H9 (cell line): ENCODE results near the gene VKORC1. TPM values are rescaled to one million over a fixed set of nuclear protein-coding genes. Genes with fewer than 3 reads are reported as not detected.

ENCODE experiments used
- DNase-seq: peaks from one replicate; pipeline ENCODE4 v3.0.0-alpha.2; 2017
- H2AFZ ChIP-seq: one replicate; pipeline ENCODE4 v1.6.1; 2013; ENCODE audit warnings: mild to moderate bottlenecking, low read length, control low read depth, moderate library complexity
- H2AK5ac ChIP-seq: 2 replicates; pipeline ENCODE4 v1.6.1; 2013; ENCODE audit warnings: low read length, control low read depth, mixed read lengths; ENCODE audit not compliant: insufficient read length
- H2BK120ac ChIP-seq: one replicate; pipeline ENCODE4 v1.6.1; 2013; ENCODE audit warnings: low read depth, mild to moderate bottlenecking, low read length, control low read depth, inconsistent platforms; ENCODE audit not compliant: poor library complexity, severe bottlenecking
- H2BK12ac ChIP-seq: 2 replicates; pipeline ENCODE4 v1.6.1; 2013; ENCODE audit warnings: low read length, control low read depth, mixed read lengths, low read depth; ENCODE audit not compliant: insufficient read length
- H2BK15ac ChIP-seq: 2 replicates; pipeline ENCODE4 v1.6.1; 2013; ENCODE audit warnings: low read depth, low read length, control low read depth
- H2BK20ac ChIP-seq: one replicate; pipeline ENCODE4 v1.6.1; 2013; ENCODE audit warnings: low read depth, mild to moderate bottlenecking, low read length, control low read depth, inconsistent platforms; ENCODE audit not compliant: poor library complexity, severe bottlenecking
- H2BK5ac ChIP-seq: 2 replicates; pipeline ENCODE4 v1.6.1; 2013; ENCODE audit warnings: low read length, control low read depth, mixed read lengths; ENCODE audit not compliant: insufficient read length
- H3K14ac ChIP-seq: 2 replicates; pipeline ENCODE4 v1.6.1; 2013; ENCODE audit warnings: low read length, control low read depth; ENCODE audit not compliant: insufficient read depth
- H3K18ac ChIP-seq: 2 replicates; pipeline ENCODE4 v1.6.1; 2013; ENCODE audit warnings: low read depth, mild to moderate bottlenecking, mixed read lengths, low read length, control low read depth; ENCODE audit not compliant: insufficient read length
- H3K23ac ChIP-seq: 2 replicates; pipeline ENCODE4 v1.6.1; 2013; ENCODE audit warnings: low read length, control low read depth, mixed read lengths, low read depth; ENCODE audit not compliant: insufficient read length
- H3K23me2 ChIP-seq: 2 replicates; pipeline ENCODE4 v1.6.1; 2013; ENCODE audit warnings: low read depth, mild to moderate bottlenecking, mixed read lengths, low read length, control low read depth; ENCODE audit not compliant: insufficient read length, poor library complexity, severe bottlenecking
- H3K27ac ChIP-seq: 2 replicates; pipeline ENCODE4 v1.5.1; 2013; ENCODE audit warnings: low read length, control low read depth, mixed read lengths, low read depth; ENCODE audit not compliant: insufficient read length
- H3K27me3 ChIP-seq: 2 replicates; pipeline ENCODE4 v1.6.1; 2013; ENCODE audit warnings: low read length, control low read depth, inconsistent platforms; ENCODE audit not compliant: insufficient read depth
- H3K4ac ChIP-seq: 2 replicates; pipeline ENCODE4 v1.6.1; 2013; ENCODE audit warnings: low read depth, mild to moderate bottlenecking, control low read depth, inconsistent platforms, low read length, moderate library complexity
- H3K4me1 ChIP-seq: 2 replicates; pipeline ENCODE4 v1.6.1; 2013; ENCODE audit warnings: low read length, control low read depth, inconsistent platforms; ENCODE audit not compliant: insufficient read depth
- H3K4me2 ChIP-seq: 2 replicates; pipeline ENCODE4 v1.6.1; 2013; ENCODE audit warnings: low read length, control low read depth, mixed read lengths; ENCODE audit not compliant: insufficient read length, insufficient read depth
- H3K56ac ChIP-seq: 2 replicates; pipeline ENCODE4 v1.6.1; 2013; ENCODE audit warnings: low read depth, mild to moderate bottlenecking, mixed read lengths, low read length, control low read depth; ENCODE audit not compliant: insufficient read length
- H3K79me1 ChIP-seq: 2 replicates; pipeline ENCODE4 v1.6.1; 2013; ENCODE audit warnings: low read depth, mild to moderate bottlenecking, moderate library complexity, low read length, control low read depth, inconsistent platforms; ENCODE audit not compliant: insufficient read depth, poor library complexity, severe bottlenecking
- H3K79me2 ChIP-seq: 2 replicates; pipeline ENCODE4 v1.6.1; 2013; ENCODE audit warnings: low read length, control low read depth, inconsistent platforms; ENCODE audit not compliant: insufficient read depth
- H3K9ac ChIP-seq: 2 replicates; pipeline ENCODE4 v1.6.1; 2013; ENCODE audit warnings: low read length, control low read depth, mixed read lengths; ENCODE audit not compliant: insufficient read length; ENCODE audit errors: extremely low read depth
- H3K9me3 ChIP-seq: one replicate; pipeline ENCODE4 v1.6.1; 2013; ENCODE audit warnings: low read depth, low read length, inconsistent platforms; ENCODE audit not compliant: control insufficient read depth
- H3T11ph ChIP-seq: one replicate; pipeline ENCODE4 v1.6.1; 2013; ENCODE audit warnings: mild to moderate bottlenecking, low read length, control low read depth, inconsistent platforms
- H4K20me1 ChIP-seq: one replicate; pipeline ENCODE4 v1.6.1; 2013; ENCODE audit not compliant: control insufficient read depth, insufficient read length, insufficient read depth
- H4K5ac ChIP-seq: 2 replicates; pipeline ENCODE4 v1.6.1; 2013; ENCODE audit warnings: low read depth, mild to moderate bottlenecking, mixed read lengths, low read length, control low read depth; ENCODE audit not compliant: insufficient read length
- H4K8ac ChIP-seq: replicated peaks from 2 replicates; pipeline ENCODE4 v1.6.1; 2013; ENCODE audit warnings: low read length, control low read depth, mixed read lengths, low read depth; ENCODE audit not compliant: insufficient read length
- H4K91ac ChIP-seq: 2 replicates; pipeline ENCODE4 v1.6.1; 2013; ENCODE audit warnings: low read depth, mild to moderate bottlenecking, moderate library complexity, mixed read lengths, low read length, control low read depth; ENCODE audit not compliant: insufficient read length
- H3K27ac Mint-ChIP-seq, 3 experiments: 2 replicates in 2 of 3; 3 replicates in 1 of 3; pipeline ENCODE4 v1.8.0; 2020 to 2021; ENCODE audit warnings: mixed read lengths in 3 of 3, mild to moderate bottlenecking in 1 of 3, moderate library complexity in 1 of 3
- H3K27me3 Mint-ChIP-seq: 2 replicates; pipeline ENCODE4 v1.8.0; 2021; ENCODE audit warnings: low read depth, mild to moderate bottlenecking, moderate library complexity, mixed read lengths
- H3K36me3 Mint-ChIP-seq, 3 experiments: 2 replicates in 2 of 3; 3 replicates in 1 of 3; pipeline ENCODE4 v1.8.0; 2020 to 2021; ENCODE audit warnings: low read depth in 3 of 3, mixed read lengths in 3 of 3; ENCODE audit not compliant: insufficient read depth in 1 of 3
- H3K4me1 Mint-ChIP-seq, 2 experiments: 2 replicates each; pipeline ENCODE4 v1.8.0; 2020; ENCODE audit warnings: mixed read lengths in 2 of 2
- H3K4me3 Mint-ChIP-seq, 2 experiments: 2 replicates in 1 of 2; 3 replicates in 1 of 2; pipeline ENCODE4 v1.8.0; 2020 to 2021; ENCODE audit warnings: mild to moderate bottlenecking in 2 of 2, mixed read lengths in 2 of 2, moderate library complexity in 1 of 2
- H3K9me3 Mint-ChIP-seq, 2 experiments: 2 replicates in 1 of 2; 3 replicates in 1 of 2; pipeline ENCODE4 v1.8.0; 2020; ENCODE audit warnings: mild to moderate bottlenecking in 2 of 2, mixed read lengths in 2 of 2, moderate library complexity in 1 of 2
- WGBS: extraction: QIAGEN DNeasy Blood & Tissue Kit; methylation state at CpG from one replicate; pipeline ENCODE4 v1.1.7; 2013; ENCODE audit warnings: missing lambda C conversion rate, low lambda C conversion rate, mixed read lengths; ENCODE audit not compliant: insufficient read length; ENCODE audit errors: extremely low coverage; 5-methylcytosine and 5-hydroxymethylcytosine counted together
- total RNA-seq: library from RNA; stranded (reverse); gene quantifications from 2 replicates; pipeline ENCODE4 v1.2.1, GENCODE V29; 2021
- TF ChIP-seq, protein P1 (sequence below): fragments of 200-600 bp; sonication (generic); conservative IDR thresholded peaks from 3 replicates; pipeline ENCODE4 v1.8.0; 2021; ENCODE audit warnings: antibody characterized with exemption, mild to moderate bottlenecking

VKORC1 gene
- total RNA-seq, 1 experiment from 2014 or later: 93.9 TPM

DNA sequence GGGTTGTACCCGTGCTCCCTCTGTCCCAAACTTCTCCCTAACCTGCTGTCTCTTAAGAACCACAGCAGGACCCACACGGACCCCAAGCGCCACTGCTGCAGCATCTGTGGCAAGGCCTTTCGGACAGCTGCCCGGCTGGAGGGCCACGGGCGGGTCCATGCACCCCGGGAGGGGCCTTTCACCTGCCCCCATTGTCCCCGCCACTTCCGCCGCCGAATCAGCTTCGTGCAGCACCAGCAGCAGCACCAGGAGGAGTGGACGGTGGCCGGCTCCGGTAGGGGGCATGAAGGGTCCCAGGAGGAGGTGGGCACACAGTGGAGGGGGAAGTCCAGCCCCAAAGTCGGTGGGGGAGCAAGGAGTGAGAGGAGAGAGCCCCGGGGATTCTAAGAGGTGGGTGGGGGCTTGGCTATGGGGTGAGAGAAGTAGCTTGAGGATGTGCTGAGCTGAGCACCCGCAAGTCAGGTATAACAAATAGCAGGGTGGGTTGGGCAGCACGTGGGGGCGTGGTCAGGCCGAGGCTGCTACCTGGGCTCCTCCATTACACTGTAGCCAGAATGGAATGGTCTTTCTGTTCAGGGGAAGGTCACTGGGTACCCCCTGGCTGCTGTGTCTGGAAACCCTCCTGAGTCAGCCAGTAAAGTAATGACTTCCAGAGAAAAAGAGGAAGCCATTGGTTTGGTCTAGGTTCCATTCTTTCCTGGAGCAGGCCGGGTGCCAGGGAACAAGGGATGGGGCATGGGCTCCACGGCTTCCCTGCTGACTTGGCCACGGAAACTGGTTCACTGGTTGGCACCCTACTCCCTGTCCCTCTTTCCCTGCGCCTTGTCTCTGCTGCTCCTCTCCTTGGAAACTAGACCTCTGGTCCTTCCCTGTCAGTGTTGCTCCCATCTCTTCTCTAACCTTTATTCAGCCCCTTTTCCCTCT lies 12.9 kb downstream of the VKORC1 start:
- no peak overlapping the region for H3K23ac ChIP-seq
- no peaks in the 10 kb centered on the region for H3K23me2 ChIP-seq
- H3K79me1 ChIP-seq: no peaks in the 10 kb centered on the region
- H2BK15ac ChIP-seq: no peak overlapping the region
- no peak overlapping the region for H4K5ac ChIP-seq
- H3K27ac Mint-ChIP-seq: peak overlapping the region in 1 of 3 experiments; percentile 76; a peak in 3 of 7 replicates
- TF ChIP-seq, protein P1, sequence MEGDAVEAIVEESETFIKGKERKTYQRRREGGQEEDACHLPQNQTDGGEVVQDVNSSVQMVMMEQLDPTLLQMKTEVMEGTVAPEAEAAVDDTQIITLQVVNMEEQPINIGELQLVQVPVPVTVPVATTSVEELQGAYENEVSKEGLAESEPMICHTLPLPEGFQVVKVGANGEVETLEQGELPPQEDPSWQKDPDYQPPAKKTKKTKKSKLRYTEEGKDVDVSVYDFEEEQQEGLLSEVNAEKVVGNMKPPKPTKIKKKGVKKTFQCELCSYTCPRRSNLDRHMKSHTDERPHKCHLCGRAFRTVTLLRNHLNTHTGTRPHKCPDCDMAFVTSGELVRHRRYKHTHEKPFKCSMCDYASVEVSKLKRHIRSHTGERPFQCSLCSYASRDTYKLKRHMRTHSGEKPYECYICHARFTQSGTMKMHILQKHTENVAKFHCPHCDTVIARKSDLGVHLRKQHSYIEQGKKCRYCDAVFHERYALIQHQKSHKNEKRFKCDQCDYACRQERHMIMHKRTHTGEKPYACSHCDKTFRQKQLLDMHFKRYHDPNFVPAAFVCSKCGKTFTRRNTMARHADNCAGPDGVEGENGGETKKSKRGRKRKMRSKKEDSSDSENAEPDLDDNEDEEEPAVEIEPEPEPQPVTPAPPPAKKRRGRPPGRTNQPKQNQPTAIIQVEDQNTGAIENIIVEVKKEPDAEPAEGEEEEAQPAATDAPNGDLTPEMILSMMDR: no peak
- H3K79me2 ChIP-seq: no peaks in the 10 kb centered on the region
- H3K27me3 Mint-ChIP-seq: no peaks in the 10 kb centered on the region
- no peak overlapping the region for H2BK120ac ChIP-seq
- H3K4me3 Mint-ChIP-seq: no peak overlapping the region
- no peak overlapping the region for H2AK5ac ChIP-seq
- H2BK20ac ChIP-seq: no peak overlapping the region
- H3K27ac ChIP-seq: no peak overlapping the region
- H3K9me3 Mint-ChIP-seq: no peaks in the 10 kb centered on the region
- H3K9ac ChIP-seq: no peak overlapping the region
- H2BK5ac ChIP-seq: no peak overlapping the region
- no CpG with 5 or more reads among the region's 26 CpGs for WGBS
- H3K4me1 ChIP-seq: no peaks in the 10 kb centered on the region
- no peak overlapping the region for H4K8ac ChIP-seq
- H3K4me1 Mint-ChIP-seq: peaks cover 0 to 3% of the 10 kb centered on the region in 2 experiments; a peak in 1 of 4 replicates
- no peak overlapping the region for H3K18ac ChIP-seq
- H3K36me3 Mint-ChIP-seq: peaks cover 28 to 56% (median 54%) of the 10 kb centered on the region in 3 experiments; a peak in 6 of 7 replicates
- H3K4me2 ChIP-seq: no peak overlapping the region
- H3K9me3 ChIP-seq: no peaks in the 10 kb centered on the region
- H4K91ac ChIP-seq: no peak overlapping the region
- H2BK12ac ChIP-seq: no peak overlapping the region
- H3K14ac ChIP-seq: no peak overlapping the region
- H2AFZ ChIP-seq: no peak overlapping the region
- no peak for DNase-seq
- H3T11ph ChIP-seq: no peak overlapping the region
- H3K56ac ChIP-seq: no peak overlapping the region
- H3K27me3 ChIP-seq: no peaks in the 10 kb centered on the region
- peaks cover 4% of the 10 kb centered on the region for H4K20me1 ChIP-seq
- no peak overlapping the region for H3K4ac ChIP-seq
